ENCODE data around the gene ORAI1.
"Not testable (repeated sequence)": the region's sequence is repeated elsewhere in the genome, so short reads cannot be mapped to it uniquely, and the experiment has no call there.

The ORAI1 gene

DNA sequence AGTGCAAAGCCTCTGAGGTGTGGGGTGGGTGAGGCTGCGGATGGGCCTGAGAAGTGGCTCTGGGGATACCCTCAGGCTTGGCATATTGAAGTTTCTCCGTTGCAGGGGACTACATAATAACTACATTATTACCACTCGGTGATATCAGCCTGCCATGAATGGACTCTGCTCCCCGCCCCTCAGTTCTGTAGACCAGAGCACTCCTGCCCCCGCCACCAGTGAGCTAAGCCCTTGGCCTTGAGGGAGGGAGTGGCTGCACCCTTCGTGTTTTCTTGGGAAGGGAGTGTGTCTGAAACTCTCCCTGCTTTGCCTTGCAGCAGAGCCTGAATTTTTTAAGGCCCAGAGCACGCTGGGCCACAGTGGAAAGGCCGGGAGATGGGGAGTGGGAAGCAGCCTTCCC is 1.7 kb downstream of the ORAI1 start:
- Histone ChIP-seq H3K9me3 (ENCODE audit: severe bottlenecking) (no peaks in the 10 kb centered on the region), H3K27me3 (ENCODE audit: insufficient read depth, low read depth, severe bottlenecking) (no peaks in the 10 kb centered on the region), H3K36me3 (peaks cover 8% of the 10 kb centered on the region), H3K4me3 (ENCODE audit: low read depth, low read length) (peak overlapping the region; percentile 59), H3K27ac (peak overlapping the region; percentile 80)
- TF ChIP-seq, protein P1, sequence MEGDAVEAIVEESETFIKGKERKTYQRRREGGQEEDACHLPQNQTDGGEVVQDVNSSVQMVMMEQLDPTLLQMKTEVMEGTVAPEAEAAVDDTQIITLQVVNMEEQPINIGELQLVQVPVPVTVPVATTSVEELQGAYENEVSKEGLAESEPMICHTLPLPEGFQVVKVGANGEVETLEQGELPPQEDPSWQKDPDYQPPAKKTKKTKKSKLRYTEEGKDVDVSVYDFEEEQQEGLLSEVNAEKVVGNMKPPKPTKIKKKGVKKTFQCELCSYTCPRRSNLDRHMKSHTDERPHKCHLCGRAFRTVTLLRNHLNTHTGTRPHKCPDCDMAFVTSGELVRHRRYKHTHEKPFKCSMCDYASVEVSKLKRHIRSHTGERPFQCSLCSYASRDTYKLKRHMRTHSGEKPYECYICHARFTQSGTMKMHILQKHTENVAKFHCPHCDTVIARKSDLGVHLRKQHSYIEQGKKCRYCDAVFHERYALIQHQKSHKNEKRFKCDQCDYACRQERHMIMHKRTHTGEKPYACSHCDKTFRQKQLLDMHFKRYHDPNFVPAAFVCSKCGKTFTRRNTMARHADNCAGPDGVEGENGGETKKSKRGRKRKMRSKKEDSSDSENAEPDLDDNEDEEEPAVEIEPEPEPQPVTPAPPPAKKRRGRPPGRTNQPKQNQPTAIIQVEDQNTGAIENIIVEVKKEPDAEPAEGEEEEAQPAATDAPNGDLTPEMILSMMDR (IDR thresholded peaks at IDR 0.05; ENCODE audit: low read depth, low read length) = no peak
- peak; percentile 38 for DNase-seq

DNA sequence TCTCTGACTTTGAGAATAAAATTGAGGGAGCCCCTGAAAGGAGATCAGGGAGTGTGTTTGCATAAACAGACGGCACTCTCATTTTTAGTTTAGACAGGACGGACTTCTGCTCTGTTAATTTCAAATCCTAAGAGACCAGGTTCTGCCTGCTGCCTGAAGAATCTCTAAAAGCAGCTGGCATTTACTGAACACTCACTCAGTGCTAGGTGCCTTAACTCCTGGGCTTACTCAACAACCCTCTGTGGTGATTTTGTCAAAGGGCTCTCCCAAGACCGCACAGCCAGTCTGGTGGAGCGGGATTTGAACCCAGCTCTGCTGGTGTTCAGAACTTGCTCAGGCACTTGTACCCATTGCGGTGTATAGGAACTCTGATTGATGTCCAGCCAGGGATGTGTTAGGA is 2.2 kb downstream of the ORAI1 start:
- Histone ChIP-seq H3K27ac (peak overlapping the region; percentile 21; the same call in 1 of the 2 replicates), H3K9me3 (ENCODE audit: severe bottlenecking) (no peaks in the 10 kb centered on the region), H3K4me3 (ENCODE audit: low read depth, low read length) (no peak overlapping the region), H3K27me3 (ENCODE audit: insufficient read depth, low read depth, severe bottlenecking) (no peaks in the 10 kb centered on the region), H3K36me3 (peaks cover 8% of the 10 kb centered on the region)
- no peak for DNase-seq
- TF ChIP-seq, protein P1 (IDR thresholded peaks at IDR 0.05; ENCODE audit: low read depth, low read length) = no peak

DNA sequence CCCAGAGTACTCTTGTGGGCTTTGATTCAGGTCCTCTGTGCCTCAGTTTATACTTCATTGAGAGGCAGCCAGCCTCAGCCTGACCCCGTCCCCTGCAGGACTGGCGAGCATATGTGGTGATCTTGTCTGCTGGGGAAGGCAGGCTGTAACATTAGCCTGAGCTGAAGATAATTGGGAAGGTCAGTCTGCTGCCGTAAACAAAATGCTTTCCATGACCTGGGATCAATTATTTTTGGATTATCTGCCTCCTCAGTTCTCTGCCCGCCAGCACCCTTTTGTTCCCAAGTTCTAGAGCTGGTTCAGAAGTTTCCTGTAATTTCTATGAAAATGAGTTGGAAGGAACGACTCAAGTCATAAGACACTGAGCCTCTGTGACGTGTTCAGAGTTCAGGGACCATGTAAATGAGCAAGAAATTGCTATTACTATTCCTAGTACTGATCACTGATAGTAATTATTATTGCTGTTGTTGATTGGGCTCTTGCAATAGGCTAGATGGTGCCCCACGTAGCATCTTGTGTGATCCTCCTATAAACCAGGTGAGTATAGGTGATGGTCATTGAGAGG is 4.5 kb downstream of the ORAI1 start:
- TF ChIP-seq, protein P1 (IDR thresholded peaks at IDR 0.05; ENCODE audit: low read depth, low read length) = no peak
- H3K27me3 ChIP-seq (ENCODE audit: insufficient read depth, low read depth, severe bottlenecking) = no peaks in the 10 kb centered on the region
- H3K4me3 ChIP-seq (ENCODE audit: low read depth, low read length) = no peak overlapping the region
- no peak for DNase-seq
- H3K27ac ChIP-seq = peak overlapping the region; percentile 29; the same call in 1 of the 2 replicates
- no peaks in the 10 kb centered on the region for H3K9me3 ChIP-seq (ENCODE audit: severe bottlenecking)
- peaks cover 8% of the 10 kb centered on the region for H3K36me3 ChIP-seq

DNA sequence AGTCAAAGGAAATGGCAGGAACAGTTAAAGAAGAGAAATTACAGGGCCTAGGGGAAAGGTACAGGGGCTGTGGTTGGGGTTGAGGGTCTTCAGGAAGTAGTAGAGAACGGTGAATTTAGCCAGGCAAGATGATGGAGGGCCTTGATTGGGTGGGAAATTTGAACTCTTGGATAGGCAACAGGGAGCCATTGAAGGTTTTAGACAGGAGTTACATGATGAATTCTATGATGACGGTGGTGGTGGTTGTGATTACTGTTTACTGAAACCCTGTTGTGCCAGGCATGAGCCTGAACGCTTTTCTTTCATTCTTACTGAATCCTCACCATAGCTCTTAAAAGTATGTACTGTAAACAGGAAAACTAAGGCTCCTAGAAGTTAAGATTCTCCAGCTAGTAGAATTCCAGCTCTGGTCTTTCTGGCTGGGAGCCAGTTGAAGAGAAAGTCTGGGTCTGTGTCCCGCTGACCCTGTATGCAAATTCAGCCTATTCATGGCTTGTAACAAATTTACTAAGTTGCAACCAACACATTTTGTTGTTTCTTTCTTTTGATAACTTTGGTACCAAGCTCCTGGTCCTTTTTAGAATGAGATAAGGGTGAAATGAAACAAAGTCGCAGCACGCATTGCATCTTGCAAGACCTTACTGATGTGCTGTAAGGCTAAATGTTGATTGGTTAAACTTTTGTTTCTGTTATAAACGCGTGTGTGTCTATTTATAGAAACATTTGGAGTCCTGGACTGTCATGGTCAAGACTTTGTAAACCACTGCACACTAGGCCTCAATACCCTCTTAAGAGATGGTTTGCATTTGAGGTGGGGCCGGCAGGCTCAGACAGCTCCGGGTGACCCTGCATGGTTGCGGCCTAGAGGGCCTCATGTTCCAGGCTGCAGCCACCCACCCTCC is 6.0 kb downstream of the ORAI1 start:
- Histone ChIP-seq H3K4me3 (ENCODE audit: low read depth, low read length) (no peak overlapping the region), H3K27me3 (ENCODE audit: insufficient read depth, low read depth, severe bottlenecking) (no peaks in the 10 kb centered on the region), H3K36me3 (peaks cover 10% of the 10 kb centered on the region), H3K27ac (peak overlapping the region; percentile 89), H3K9me3 (ENCODE audit: severe bottlenecking) (no peaks in the 10 kb centered on the region)
- no peak for DNase-seq
- TF ChIP-seq, protein P1 (IDR thresholded peaks at IDR 0.05; ENCODE audit: low read depth, low read length) = no peak

DNA sequence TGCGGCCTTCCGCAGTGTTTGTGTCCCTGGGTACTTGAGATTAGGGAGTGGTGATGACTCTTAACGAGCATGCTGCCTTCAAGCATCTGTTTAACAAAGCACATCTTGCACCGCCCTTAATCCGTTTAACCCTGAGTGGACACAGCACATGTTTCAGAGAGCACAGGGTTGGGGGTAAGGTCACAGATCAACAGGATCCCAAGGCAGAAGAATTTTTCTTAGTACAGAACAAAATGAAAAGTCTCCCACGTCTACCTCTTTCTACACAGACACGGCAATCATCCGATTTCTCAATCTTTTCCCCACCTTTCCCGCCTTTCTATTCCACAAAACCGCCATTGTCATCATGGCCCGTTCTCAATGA is 7.5 kb downstream of the ORAI1 start:
- not testable (repeated sequence) for H3K4me3 ChIP-seq (ENCODE audit: low read depth, low read length); H3K27me3 ChIP-seq (ENCODE audit: insufficient read depth, low read depth, severe bottlenecking); DNase-seq; H3K9me3 ChIP-seq (ENCODE audit: severe bottlenecking)
- Histone ChIP-seq H3K27ac (peak overlapping the region; percentile 89), H3K36me3 (peaks cover 10% of the 10 kb centered on the region)

DNA sequence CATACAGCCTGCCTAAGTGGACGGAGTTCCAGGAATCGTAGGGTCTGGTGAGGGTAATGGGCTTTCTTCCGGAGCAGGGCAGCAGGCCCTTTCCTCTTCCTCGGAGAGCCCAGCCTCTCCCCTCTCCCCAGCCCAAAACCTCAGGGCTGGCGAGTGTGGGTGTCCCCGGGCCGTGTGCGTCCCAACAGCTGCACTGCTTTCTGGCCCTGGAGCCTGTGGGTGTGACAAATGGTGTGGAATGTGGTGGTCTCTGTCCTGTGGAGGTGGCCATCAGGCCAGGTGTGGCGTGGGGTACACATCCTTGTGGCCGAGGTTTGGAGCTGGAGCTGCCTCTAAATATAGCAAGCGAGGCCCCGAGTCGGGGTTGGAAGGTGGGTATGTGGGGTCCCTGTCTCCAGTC is 8.5 kb downstream of the ORAI1 start:
- H3K9me3 ChIP-seq (ENCODE audit: severe bottlenecking) = no peaks in the 10 kb centered on the region
- H3K36me3 ChIP-seq = peaks cover 9% of the 10 kb centered on the region
- H3K4me3 ChIP-seq (ENCODE audit: low read depth, low read length) = no peak overlapping the region
- H3K27me3 ChIP-seq (ENCODE audit: insufficient read depth, low read depth, severe bottlenecking) = no peaks in the 10 kb centered on the region
- no peak for DNase-seq
- TF ChIP-seq, protein P1 (IDR thresholded peaks at IDR 0.05; ENCODE audit: low read depth, low read length) = no peak
- peak overlapping the region; percentile 89 for H3K27ac ChIP-seq

Measured in WERI-Rb-1 (cell line).